A549 treated with CORT108297 at 1 μM for 4 hours (cell line): ENCODE results near the gene RAD21L1. TPM values are rescaled to one million over a fixed set of nuclear protein-coding genes. Genes with fewer than 3 reads are reported as not detected.

Experiments used
- total RNA-seq: library from RNA; stranded (reverse); fragments of 200-300 nt; extraction: Qiagen RNA extraction; gene quantifications from 5 replicates; pipeline ENCODE4 v1.2.3, GENCODE V29; 2022

The RAD21L1 gene
- 0.09 TPM in 1 of 5 replicates, not detected in the others for total RNA-seq

DNA sequence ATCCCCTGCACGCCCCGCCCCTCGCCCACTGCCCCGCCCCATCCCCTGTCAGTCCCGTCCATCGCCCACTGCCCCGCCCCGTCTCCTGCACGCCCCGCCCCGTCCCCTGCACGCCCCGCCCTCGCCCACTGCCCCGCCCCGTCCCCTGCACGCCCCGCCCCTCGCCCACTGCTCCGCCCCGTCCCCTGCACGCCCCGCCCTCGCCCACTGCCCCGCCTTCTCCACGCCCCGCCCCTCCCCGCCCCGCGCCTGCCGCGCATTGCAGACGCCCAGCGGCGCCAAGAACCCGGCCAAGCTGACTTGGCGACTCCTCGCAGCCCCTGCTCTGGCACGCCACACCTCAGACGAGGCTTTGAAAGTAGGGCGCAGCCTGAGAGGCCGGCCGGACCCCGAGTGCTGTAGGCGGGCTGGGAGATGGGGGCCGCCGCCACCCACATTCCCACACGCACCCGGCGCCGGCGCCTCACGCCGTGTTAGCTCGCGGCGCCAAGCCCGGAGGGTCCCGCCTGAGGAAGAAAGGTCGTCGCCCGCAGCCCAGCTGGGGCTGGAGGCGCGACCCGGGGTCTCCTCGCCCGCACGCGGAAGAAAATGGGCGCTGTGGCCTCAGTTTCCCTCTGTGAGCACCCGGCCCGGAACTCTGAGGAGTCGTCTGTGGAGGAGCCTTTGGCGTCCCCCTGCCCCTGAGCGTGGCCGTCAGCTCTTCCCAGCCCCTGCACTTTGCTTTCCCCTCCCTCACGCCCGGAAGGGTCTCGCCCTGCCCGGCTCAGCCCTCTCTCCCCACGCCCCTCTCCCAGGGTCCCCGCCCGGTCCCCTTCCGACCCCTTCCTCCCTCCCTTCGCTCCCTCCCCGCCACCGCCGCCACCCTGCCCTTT, at the start of gene RAD21L1:
RAD21L1 (plus strand) TSS at position 262 of the 872 bp plus-strand sequence. CDS start 2,410 bp downstream, outside the sequence.

DNA sequence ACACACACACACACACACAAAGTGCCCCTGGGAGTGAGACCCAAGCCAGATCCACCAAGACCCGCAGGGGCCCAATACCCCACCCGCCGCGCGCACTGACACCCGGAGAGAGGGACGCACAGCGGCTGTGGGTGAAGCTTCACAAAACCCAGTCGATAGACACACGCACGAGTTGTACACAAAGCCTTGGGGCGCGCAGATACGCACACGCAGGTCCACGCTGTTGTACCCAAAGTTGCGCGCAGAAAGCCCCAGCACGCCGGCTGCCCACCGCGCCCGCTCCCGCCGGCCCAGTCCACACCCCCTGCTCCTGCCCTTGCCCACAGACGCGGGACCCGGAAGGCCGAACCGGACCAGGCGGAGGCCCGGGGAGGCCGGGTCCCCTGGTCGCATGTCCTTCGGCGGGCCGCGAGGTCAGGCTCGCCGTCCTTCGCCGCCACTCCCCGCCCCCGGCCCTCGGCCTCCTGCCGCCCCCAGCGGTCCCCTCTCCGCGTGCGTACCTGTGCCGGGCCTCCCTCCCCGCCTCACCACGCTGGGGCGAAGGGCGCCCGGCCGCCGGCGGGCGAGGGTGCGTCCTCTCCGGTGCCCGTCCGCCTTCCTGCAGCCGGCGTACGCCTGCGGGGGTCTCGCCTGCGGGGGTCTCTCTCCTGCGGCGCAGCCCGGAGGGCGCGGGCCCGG, 41.1 kb upstream of the RAD21L1 start, which contains the start of gene TMEM74B:
TMEM74B (minus strand) TSS at position 344 of the 678 bp plus-strand sequence. CDS start 1,180 bp downstream, outside the sequence.

DNA sequence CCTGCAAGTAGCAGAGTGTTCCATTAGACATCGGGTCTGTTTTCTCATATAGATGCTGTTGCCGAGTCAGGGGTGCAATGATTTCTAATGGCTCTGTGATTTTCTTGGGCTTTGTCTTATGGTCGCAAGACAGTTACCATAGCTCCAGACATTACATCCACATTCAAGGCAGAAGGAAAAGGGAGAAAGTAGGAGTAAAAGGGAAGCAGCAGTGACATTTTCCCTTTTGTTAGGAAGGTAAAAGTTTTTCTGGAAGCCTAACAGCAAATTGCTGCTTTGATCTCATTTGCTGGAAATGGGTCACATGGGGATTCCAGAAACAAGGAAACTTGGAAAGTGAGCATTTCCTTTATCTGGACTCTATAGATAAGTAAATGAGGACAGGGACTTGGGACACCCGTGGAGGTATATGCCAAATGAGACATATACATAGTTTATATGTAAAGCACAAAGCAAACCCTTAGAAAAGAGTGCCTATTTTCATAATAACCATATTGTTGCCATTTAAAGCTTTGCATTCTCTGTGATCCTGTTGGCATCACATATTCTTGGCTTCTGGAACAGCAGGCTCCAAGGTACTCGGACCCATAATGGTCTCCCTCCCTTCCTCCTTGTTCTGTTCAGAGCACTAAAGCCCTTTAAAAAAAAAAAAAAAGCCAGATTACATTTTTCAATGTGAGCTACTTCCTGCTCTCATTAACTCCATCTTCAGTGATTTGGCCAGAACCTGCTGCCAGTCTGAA, 22.9 kb upstream of the RAD21L1 start, which contains the start of gene C20orf202:
C20orf202 (plus strand) TSS at position 693 of the 743 bp plus-strand sequence. CDS start 132 bp downstream, outside the sequence.

DNA sequence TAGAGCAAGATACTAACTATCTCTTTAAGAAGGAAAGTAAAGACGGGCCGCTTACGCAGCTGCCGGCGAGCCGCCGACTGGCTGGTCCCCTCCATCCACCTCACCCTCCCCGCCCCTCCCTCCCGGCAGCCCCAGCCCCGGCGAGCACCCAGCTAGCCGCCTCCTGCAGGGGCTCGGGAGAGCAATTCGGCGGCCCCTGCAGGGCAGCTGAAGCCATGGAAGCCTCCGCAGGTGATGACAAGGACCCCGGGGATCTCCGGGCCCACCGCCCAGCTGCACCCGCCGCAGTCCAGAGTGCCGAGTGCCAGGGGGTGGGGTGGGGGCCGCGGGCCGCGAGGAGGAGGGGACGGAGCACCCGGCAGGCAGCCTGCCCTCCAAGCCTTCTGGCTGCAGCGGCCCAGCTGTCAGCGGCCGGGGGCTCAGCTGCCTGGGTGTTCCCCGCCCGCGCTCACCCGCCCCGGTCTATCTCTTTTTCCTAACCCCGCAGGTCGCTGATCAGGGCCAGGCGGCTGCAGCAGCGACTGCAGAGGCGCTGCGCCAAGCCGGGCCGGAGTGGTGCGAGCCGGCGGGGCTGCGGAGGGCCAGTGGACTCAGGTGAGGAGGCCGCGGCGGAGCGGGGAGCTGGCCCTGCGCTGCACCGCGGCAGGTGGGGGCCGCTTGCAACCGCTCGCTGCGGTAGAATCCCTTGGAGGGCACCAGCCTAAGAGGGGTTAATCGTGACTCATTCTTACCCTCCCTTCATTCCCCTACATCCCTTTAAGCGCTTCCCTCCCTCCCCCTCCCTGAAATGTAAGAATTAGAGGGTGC, 40.5 kb downstream of the RAD21L1 start, which contains the start of gene SNPH:
SNPH (plus strand) TSS at position 128 of the 807 bp plus-strand sequence. CDS start 29,946 bp downstream, outside the sequence.

Other genes with a start within 250 kb of the RAD21L1 start
- gene RSPO4, start 223.7 kb upstream of the RAD21L1 start, total RNA-seq: not detected in 5 replicates
- gene PSMF1, start 107.4 kb upstream of the RAD21L1 start, total RNA-seq: 201 to 225 TPM (median 218 TPM) in 5 replicates
- gene TMEM74B, start 41.1 kb upstream of the RAD21L1 start, total RNA-seq: 3.2 to 5.3 TPM (median 4.1 TPM) in 5 replicates
- 0.05 to 0.13 TPM (median 0.07 TPM) in 3 of 5 replicates, not detected in the others for gene C20orf202, start 22.6 kb upstream of the RAD21L1 start, total RNA-seq
- 3.7 to 5.6 TPM (median 4.9 TPM) in 5 replicates for gene SNPH, start 40.2 kb downstream of the RAD21L1 start, total RNA-seq
- gene SDCBP2, start 103.1 kb downstream of the RAD21L1 start, total RNA-seq: 0.95 to 1.4 TPM (median 1.3 TPM) in 5 replicates
- 517 to 531 TPM (median 521 TPM) in 5 replicates for gene FKBP1A, start 167.0 kb downstream of the RAD21L1 start, total RNA-seq
- gene NSFL1C, start 240.8 kb downstream of the RAD21L1 start, total RNA-seq: 111 to 145 TPM (median 117 TPM) in 5 replicates